H9 (cell line): ENCODE measurements around the gene BRSK2. TPM values are rescaled to one million over a fixed set of nuclear protein-coding genes. Genes with fewer than 3 reads are reported as not detected.

Experiments used
- DNase-seq: peaks from one replicate; pipeline ENCODE4 v3.0.0-alpha.2; 2017
- H2AFZ ChIP-seq: one replicate; pipeline ENCODE4 v1.6.1; 2013; ENCODE audit warnings: mild to moderate bottlenecking, low read length, control low read depth, moderate library complexity
- H2AK5ac ChIP-seq: 2 replicates; pipeline ENCODE4 v1.6.1; 2013; ENCODE audit warnings: low read length, control low read depth, mixed read lengths; ENCODE audit not compliant: insufficient read length
- H2BK120ac ChIP-seq: one replicate; pipeline ENCODE4 v1.6.1; 2013; ENCODE audit warnings: low read depth, mild to moderate bottlenecking, low read length, control low read depth, inconsistent platforms; ENCODE audit not compliant: poor library complexity, severe bottlenecking
- H2BK12ac ChIP-seq: 2 replicates; pipeline ENCODE4 v1.6.1; 2013; ENCODE audit warnings: low read length, control low read depth, mixed read lengths, low read depth; ENCODE audit not compliant: insufficient read length
- H2BK15ac ChIP-seq: 2 replicates; pipeline ENCODE4 v1.6.1; 2013; ENCODE audit warnings: low read depth, low read length, control low read depth
- H2BK20ac ChIP-seq: one replicate; pipeline ENCODE4 v1.6.1; 2013; ENCODE audit warnings: low read depth, mild to moderate bottlenecking, low read length, control low read depth, inconsistent platforms; ENCODE audit not compliant: poor library complexity, severe bottlenecking
- H2BK5ac ChIP-seq: 2 replicates; pipeline ENCODE4 v1.6.1; 2013; ENCODE audit warnings: low read length, control low read depth, mixed read lengths; ENCODE audit not compliant: insufficient read length
- H3K14ac ChIP-seq: 2 replicates; pipeline ENCODE4 v1.6.1; 2013; ENCODE audit warnings: low read length, control low read depth; ENCODE audit not compliant: insufficient read depth
- H3K18ac ChIP-seq: 2 replicates; pipeline ENCODE4 v1.6.1; 2013; ENCODE audit warnings: low read depth, mild to moderate bottlenecking, mixed read lengths, low read length, control low read depth; ENCODE audit not compliant: insufficient read length
- H3K23ac ChIP-seq: 2 replicates; pipeline ENCODE4 v1.6.1; 2013; ENCODE audit warnings: low read length, control low read depth, mixed read lengths, low read depth; ENCODE audit not compliant: insufficient read length
- H3K23me2 ChIP-seq: 2 replicates; pipeline ENCODE4 v1.6.1; 2013; ENCODE audit warnings: low read depth, mild to moderate bottlenecking, mixed read lengths, low read length, control low read depth; ENCODE audit not compliant: insufficient read length, poor library complexity, severe bottlenecking
- H3K27ac ChIP-seq: 2 replicates; pipeline ENCODE4 v1.5.1; 2013; ENCODE audit warnings: low read length, control low read depth, mixed read lengths, low read depth; ENCODE audit not compliant: insufficient read length
- H3K27me3 ChIP-seq: 2 replicates; pipeline ENCODE4 v1.6.1; 2013; ENCODE audit warnings: low read length, control low read depth, inconsistent platforms; ENCODE audit not compliant: insufficient read depth
- H3K4ac ChIP-seq: 2 replicates; pipeline ENCODE4 v1.6.1; 2013; ENCODE audit warnings: low read depth, mild to moderate bottlenecking, control low read depth, inconsistent platforms, low read length, moderate library complexity
- H3K4me1 ChIP-seq: 2 replicates; pipeline ENCODE4 v1.6.1; 2013; ENCODE audit warnings: low read length, control low read depth, inconsistent platforms; ENCODE audit not compliant: insufficient read depth
- H3K4me2 ChIP-seq: 2 replicates; pipeline ENCODE4 v1.6.1; 2013; ENCODE audit warnings: low read length, control low read depth, mixed read lengths; ENCODE audit not compliant: insufficient read length, insufficient read depth
- H3K56ac ChIP-seq: 2 replicates; pipeline ENCODE4 v1.6.1; 2013; ENCODE audit warnings: low read depth, mild to moderate bottlenecking, mixed read lengths, low read length, control low read depth; ENCODE audit not compliant: insufficient read length
- H3K79me1 ChIP-seq: 2 replicates; pipeline ENCODE4 v1.6.1; 2013; ENCODE audit warnings: low read depth, mild to moderate bottlenecking, moderate library complexity, low read length, control low read depth, inconsistent platforms; ENCODE audit not compliant: insufficient read depth, poor library complexity, severe bottlenecking
- H3K79me2 ChIP-seq: 2 replicates; pipeline ENCODE4 v1.6.1; 2013; ENCODE audit warnings: low read length, control low read depth, inconsistent platforms; ENCODE audit not compliant: insufficient read depth
- H3K9ac ChIP-seq: 2 replicates; pipeline ENCODE4 v1.6.1; 2013; ENCODE audit warnings: low read length, control low read depth, mixed read lengths; ENCODE audit not compliant: insufficient read length; ENCODE audit errors: extremely low read depth
- H3K9me3 ChIP-seq: one replicate; pipeline ENCODE4 v1.6.1; 2013; ENCODE audit warnings: low read depth, low read length, inconsistent platforms; ENCODE audit not compliant: control insufficient read depth
- H3T11ph ChIP-seq: one replicate; pipeline ENCODE4 v1.6.1; 2013; ENCODE audit warnings: mild to moderate bottlenecking, low read length, control low read depth, inconsistent platforms
- H4K20me1 ChIP-seq: one replicate; pipeline ENCODE4 v1.6.1; 2013; ENCODE audit not compliant: control insufficient read depth, insufficient read length, insufficient read depth
- H4K5ac ChIP-seq: 2 replicates; pipeline ENCODE4 v1.6.1; 2013; ENCODE audit warnings: low read depth, mild to moderate bottlenecking, mixed read lengths, low read length, control low read depth; ENCODE audit not compliant: insufficient read length
- H4K8ac ChIP-seq: replicated peaks from 2 replicates; pipeline ENCODE4 v1.6.1; 2013; ENCODE audit warnings: low read length, control low read depth, mixed read lengths, low read depth; ENCODE audit not compliant: insufficient read length
- H4K91ac ChIP-seq: 2 replicates; pipeline ENCODE4 v1.6.1; 2013; ENCODE audit warnings: low read depth, mild to moderate bottlenecking, moderate library complexity, mixed read lengths, low read length, control low read depth; ENCODE audit not compliant: insufficient read length
- H3K27ac Mint-ChIP-seq, 3 experiments: 2 replicates in 2 of 3; 3 replicates in 1 of 3; pipeline ENCODE4 v1.8.0; 2020 to 2021; ENCODE audit warnings: mixed read lengths in 3 of 3, mild to moderate bottlenecking in 1 of 3, moderate library complexity in 1 of 3
- H3K27me3 Mint-ChIP-seq: 2 replicates; pipeline ENCODE4 v1.8.0; 2021; ENCODE audit warnings: low read depth, mild to moderate bottlenecking, moderate library complexity, mixed read lengths
- H3K36me3 Mint-ChIP-seq, 3 experiments: 2 replicates in 2 of 3; 3 replicates in 1 of 3; pipeline ENCODE4 v1.8.0; 2020 to 2021; ENCODE audit warnings: low read depth in 3 of 3, mixed read lengths in 3 of 3; ENCODE audit not compliant: insufficient read depth in 1 of 3
- H3K4me1 Mint-ChIP-seq, 2 experiments: 2 replicates each; pipeline ENCODE4 v1.8.0; 2020; ENCODE audit warnings: mixed read lengths in 2 of 2
- H3K4me3 Mint-ChIP-seq, 2 experiments: 2 replicates in 1 of 2; 3 replicates in 1 of 2; pipeline ENCODE4 v1.8.0; 2020 to 2021; ENCODE audit warnings: mild to moderate bottlenecking in 2 of 2, mixed read lengths in 2 of 2, moderate library complexity in 1 of 2
- H3K9me3 Mint-ChIP-seq, 2 experiments: 2 replicates in 1 of 2; 3 replicates in 1 of 2; pipeline ENCODE4 v1.8.0; 2020; ENCODE audit warnings: mild to moderate bottlenecking in 2 of 2, mixed read lengths in 2 of 2, moderate library complexity in 1 of 2
- CTCF ChIP-seq: fragments of 200-600 bp; sonication (generic); conservative IDR thresholded peaks from 3 replicates; pipeline ENCODE4 v1.8.0; 2021; ENCODE audit warnings: antibody characterized with exemption, mild to moderate bottlenecking
- WGBS: extraction: QIAGEN DNeasy Blood & Tissue Kit; methylation state at CpG from one replicate; pipeline ENCODE4 v1.1.7; 2013; ENCODE audit warnings: missing lambda C conversion rate, low lambda C conversion rate, mixed read lengths; ENCODE audit not compliant: insufficient read length; ENCODE audit errors: extremely low coverage; 5-methylcytosine and 5-hydroxymethylcytosine counted together
- total RNA-seq: library from RNA; stranded (reverse); gene quantifications from 2 replicates; pipeline ENCODE4 v1.2.1, GENCODE V29; 2021

BRSK2 gene
- total RNA-seq, 1 experiment from 2014 or later = 28.4 TPM

- H3K18ac ChIP-seq = no peak overlapping the region
- H3K27me3 ChIP-seq = no peaks in the 10 kb centered on the region; the same call in 1 of the 2 replicates
- Mint-ChIP-seq H3K9me3 (no peaks in the 10 kb centered on the region; a peak in 1 of 5 replicates), H3K27me3 (peaks cover 29% of the 10 kb centered on the region), H3K36me3 (peaks cover 0 to 14% (median 3%) of the 10 kb centered on the region in 3 experiments; a peak in 4 of 7 replicates), H3K4me3 (peak overlapping the region; percentile 14 to 82; a peak in 3 of 5 replicates), H3K27ac (no peak overlapping the region), H3K4me1 (peaks cover 15 to 17% of the 10 kb centered on the region in 2 experiments)
- peaks cover 11% of the 10 kb centered on the region; the same call in 1 of the 2 replicates for H3K79me2 ChIP-seq
- no CpG with 5 or more reads among the region's 10 CpGs for WGBS
- no peaks in the 10 kb centered on the region; the same call in 1 of the 2 replicates for H3K4me1 ChIP-seq
- no peak overlapping the region for H3T11ph ChIP-seq
- H3K9me3 ChIP-seq = no peaks in the 10 kb centered on the region
- H3K4ac ChIP-seq = no peak overlapping the region
- H3K23me2 ChIP-seq = peaks cover 14% of the 10 kb centered on the region
- H4K91ac ChIP-seq = no peak overlapping the region
- no peaks in the 10 kb centered on the region for H3K79me1 ChIP-seq
- peaks cover 2% of the 10 kb centered on the region for H4K20me1 ChIP-seq
- DNase-seq = no peak
- H3K27ac ChIP-seq = no peak overlapping the region
- H2BK12ac ChIP-seq = no peak overlapping the region
- no peak overlapping the region for H3K9ac ChIP-seq
- no peak overlapping the region for H2BK120ac ChIP-seq
- no peak overlapping the region for H2BK5ac ChIP-seq
- H3K56ac ChIP-seq = no peak overlapping the region
- no peak overlapping the region for H4K8ac ChIP-seq
- no peak overlapping the region for H2BK20ac ChIP-seq
- H3K14ac ChIP-seq = no peak overlapping the region
- TF ChIP-seq CTCF = no peak
- H2AK5ac ChIP-seq = no peak overlapping the region
- H4K5ac ChIP-seq = no peak overlapping the region
- H3K23ac ChIP-seq = no peak overlapping the region
- no peak overlapping the region for H2AFZ ChIP-seq
- no peak overlapping the region for H3K4me2 ChIP-seq
- H2BK15ac ChIP-seq = no peak overlapping the region
Observed at GRCh38 chr11:1387521-1387920, 2.2 kb upstream of the BRSK2 start.
